A172 (cell line): ENCODE measurements around the gene HEBP1. TPM values are rescaled to one million over a fixed set of nuclear protein-coding genes. Genes with fewer than 3 reads are reported as not detected.
"Not testable (repeated sequence)": the region's sequence is repeated elsewhere in the genome, so short reads cannot be mapped to it uniquely, and the experiment has no call there.

Experiments
- DNase-seq: peaks from one replicate; pipeline ENCODE4 v3.0.0-alpha.2; 2015; ENCODE audit warnings: low spot score
- total RNA-seq: library from RNA; depleted of rRNA; stranded (reverse); fragments of >200 nt; shearing (Covaris generic); gene quantifications from 2 replicates; pipeline ENCODE4 v1.2.3, GENCODE V29; 2014; rRNA removed

Gene HEBP1
- total RNA-seq = 4.3 and 7.1 TPM in 2 replicates

- peak; percentile 54 for DNase-seq
Measured at GRCh38 chr12:12999959-13000615, at the start of gene HEBP1. Gene HEBP1, minus strand, starts transcription at chr12:13000265. Its CDS starts 151 bp downstream, at chr12:13000114.

- no peak for DNase-seq
Measured at GRCh38 chr12:13049816-13050215, 49.8 kb upstream of the HEBP1 start.

- no peak for DNase-seq
Measured at GRCh38 chr12:13046964-13047363, 46.9 kb upstream of the HEBP1 start.

- no peak for DNase-seq
Measured at GRCh38 chr12:13045816-13046215, 45.8 kb upstream of the HEBP1 start.

- DNase-seq = no peak
Measured at GRCh38 chr12:13044906-13045299, 44.8 kb upstream of the HEBP1 start.

GRCh38 chr12:13044002-13044905, 44.2 kb upstream of the HEBP1 start, which contains the start of gene FAM234B:
Gene FAM234B, plus strand, starts transcription at chr12:13044381. Its CDS starts 23 bp downstream, at chr12:13044404.
- DNase-seq = peak; percentile 5

- DNase-seq = no peak
Measured at GRCh38 chr12:13042666-13043230, 42.7 kb upstream of the HEBP1 start.

GRCh38 chr12:13041224-13041623, 41.2 kb upstream of the HEBP1 start:
- DNase-seq = no peak

GRCh38 chr12:13039328-13039956, 39.4 kb upstream of the HEBP1 start:
- no peak for DNase-seq

GRCh38 chr12:13038491-13039161, 38.6 kb upstream of the HEBP1 start:
- DNase-seq = no peak

- no peak for DNase-seq
Measured at GRCh38 chr12:13036881-13037280, 36.8 kb upstream of the HEBP1 start.

- DNase-seq = not testable (repeated sequence)
Measured at GRCh38 chr12:13035335-13035734, 35.3 kb upstream of the HEBP1 start.

GRCh38 chr12:13033476-13033875, 33.4 kb upstream of the HEBP1 start:
- no peak for DNase-seq

GRCh38 chr12:13032164-13032563, 32.1 kb upstream of the HEBP1 start:
- no peak for DNase-seq

- no peak for DNase-seq
Measured at GRCh38 chr12:13030541-13031291, 30.7 kb upstream of the HEBP1 start.

GRCh38 chr12:13028825-13029570, 28.9 kb upstream of the HEBP1 start:
- DNase-seq = no peak

GRCh38 chr12:13027508-13027907, 27.4 kb upstream of the HEBP1 start:
- DNase-seq = no peak

GRCh38 chr12:13027032-13027431, 27.0 kb upstream of the HEBP1 start:
- DNase-seq = no peak

- DNase-seq = no peak
Measured at GRCh38 chr12:13026286-13026685, 26.2 kb upstream of the HEBP1 start.

- no peak for DNase-seq
Measured at GRCh38 chr12:13024531-13024916, 24.5 kb upstream of the HEBP1 start.
